Tibial nerve (tissue), 4 donors: ENCODE data around the gene TANC1.

Experiments
- CTCF ChIP-seq, 5 experiments: fragments of 200-600 bp in 3 of 5; fragments of 450-650 bp in 2 of 5; sonication (generic) in 3 of 5; IDR thresholded peaks; one replicate each; pipeline ENCODE4 v1.5.1; 2016 to 2019; ENCODE audit warnings: antibody characterized with exemption in 5 of 5, mild to moderate bottlenecking in 3 of 5, moderate library complexity in 2 of 5
- EP300 ChIP-seq, 2 donors: sonication (generic); formaldehyde crosslinking; IDR thresholded peaks; one replicate each; pipeline ENCODE4 v1.6.1; 2017; ENCODE audit warnings: antibody characterized with exemption in 2 of 2, mild to moderate bottlenecking in 1 of 2
- POLR2A ChIP-seq, 2 donors: fragments of 450-650 bp; IDR thresholded peaks; one replicate each; pipeline ENCODE4 v1.6.1; 2017; ENCODE audit warnings: antibody characterized with exemption in 2 of 2, mild to moderate bottlenecking in 2 of 2, moderate library complexity in 2 of 2

DNA sequence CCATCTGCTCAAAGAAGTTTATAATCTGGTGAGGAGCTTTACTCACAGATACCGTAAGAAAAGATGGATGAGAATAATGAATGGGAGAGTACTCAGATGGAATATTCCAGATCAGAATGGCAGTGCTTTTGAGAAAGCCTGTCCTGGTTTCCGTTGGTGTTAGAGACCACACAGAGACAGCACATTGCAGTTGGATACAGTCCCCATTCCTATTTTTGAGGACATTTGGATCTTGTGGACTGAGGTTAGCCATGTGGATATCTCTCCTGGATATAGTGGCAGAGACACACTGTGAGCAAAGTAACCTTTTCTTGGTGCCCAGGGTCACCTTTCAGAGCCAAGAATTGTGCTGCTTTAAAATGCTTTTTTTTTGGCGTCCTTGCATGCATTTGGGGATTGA is 63.7 kb downstream of the TANC1 start:
- TF ChIP-seq CTCF (IDR thresholded peaks at IDR 0.05): no peak
- no peak for TF ChIP-seq POLR2A (IDR thresholded peaks at IDR 0.05)
- TF ChIP-seq EP300 (IDR thresholded peaks at IDR 0.05): no peak
